Right ventricle myocardium superior (tissue), 1 donor: ENCODE data around the gene RYR1. TPM values are rescaled to one million over a fixed set of nuclear protein-coding genes. Genes with fewer than 3 reads are reported as not detected.
"Not testable (repeated sequence)": the region's sequence is repeated elsewhere in the genome, so short reads cannot be mapped to it uniquely, and the experiment has no call there.

Experiments
- ATAC-seq: fragments of 200-7000 bp; cut with Tn5 transposase; one replicate; pipeline ENCODE4 v1.9.1; 2020; ENCODE audit warnings: mild to moderate bottlenecking; ENCODE audit not compliant: poor library complexity
- DNase-seq: peaks from one replicate; pipeline ENCODE4 v3.0.0-alpha.2; 2020
- intact Hi-C: fragments of 100-400 bp; cut with DNase I; formaldehyde crosslinking; loops from one replicate; pipeline ENCODE4 v1.11.2; 2022
- total RNA-seq: library from RNA; stranded (reverse); fragmentation: NEBNext Ultra II Directional; extraction: Animal tissue kit (Norgen Biotek cat#: 25700); gene quantifications from one replicate; pipeline ENCODE4 v1.2.1, GENCODE V29; 2021
- donor health status: DM: no; HTN: yes; CAD: no; lungs with severe emphysema.

Gene RYR1
- total RNA-seq, 1 donor from 2014 or later, result 0.73 TPM

DNA sequence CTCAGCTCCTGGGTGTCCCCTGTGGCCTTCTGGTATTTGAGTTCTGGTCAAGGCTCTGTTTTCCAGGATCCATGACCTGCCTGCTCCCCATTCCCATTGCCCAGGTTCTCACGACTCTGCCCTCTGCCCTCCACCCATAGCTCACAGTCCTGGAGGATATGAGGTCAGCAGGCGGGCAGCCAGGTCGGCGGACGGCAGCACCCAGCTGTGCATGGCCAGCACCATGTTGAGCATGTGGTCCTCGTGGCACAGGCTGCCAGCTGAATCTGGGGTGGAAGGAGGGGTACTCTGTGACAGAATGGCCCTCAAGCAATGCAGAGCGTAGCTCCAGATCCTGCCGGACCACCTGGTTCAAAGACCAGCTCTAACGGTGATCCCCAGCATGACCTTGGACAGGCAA is 12.6 kb upstream of the RYR1 start:
- ATAC-seq (no peak), DNase-seq (no peak)
- intact Hi-C loops, result no loop called here

DNA sequence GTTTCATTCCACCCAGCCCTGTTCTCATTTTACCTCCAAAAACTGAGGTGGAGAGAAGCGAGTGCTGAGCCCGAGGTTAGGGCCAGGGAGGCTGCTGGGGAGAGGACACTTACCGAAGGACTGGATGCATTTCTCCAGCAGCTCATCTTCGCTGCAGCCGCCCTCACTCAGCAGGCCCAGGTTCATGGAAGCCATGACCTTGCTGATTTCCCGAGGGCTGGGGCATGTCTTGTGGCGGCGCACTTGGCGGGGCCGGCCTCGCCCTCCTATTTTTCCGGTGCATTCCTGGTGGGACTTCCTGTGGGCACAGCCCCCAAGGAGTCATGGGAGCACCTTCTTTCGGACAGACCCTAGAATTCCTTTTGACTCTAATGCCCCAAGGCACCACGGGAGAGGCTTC is 11.6 kb upstream of the RYR1 start:
- intact Hi-C loops, result no loop called here
- DNase-seq (no peak), ATAC-seq (no peak)

DNA sequence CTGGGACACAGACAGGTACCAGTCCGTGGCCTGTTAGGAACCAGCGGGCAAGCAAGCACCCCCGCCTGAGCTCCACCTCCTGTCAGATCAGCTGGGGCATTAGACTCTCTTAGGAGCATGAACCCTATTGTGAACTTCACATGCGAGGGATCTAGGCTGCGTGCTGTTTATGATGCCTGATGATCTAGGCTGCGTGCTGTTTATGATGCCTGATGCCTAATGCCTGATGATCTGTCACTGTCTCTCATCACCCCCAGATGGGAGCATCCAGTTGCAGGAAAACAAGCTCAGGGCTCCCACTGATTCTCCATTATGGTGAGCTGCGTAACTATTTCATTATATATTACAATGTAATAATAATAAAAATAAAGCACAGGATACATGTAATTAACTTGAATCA is 11.1 kb upstream of the RYR1 start:
- ATAC-seq, result no peak
- intact Hi-C loops, result no loop called here
- no peak for DNase-seq

DNA sequence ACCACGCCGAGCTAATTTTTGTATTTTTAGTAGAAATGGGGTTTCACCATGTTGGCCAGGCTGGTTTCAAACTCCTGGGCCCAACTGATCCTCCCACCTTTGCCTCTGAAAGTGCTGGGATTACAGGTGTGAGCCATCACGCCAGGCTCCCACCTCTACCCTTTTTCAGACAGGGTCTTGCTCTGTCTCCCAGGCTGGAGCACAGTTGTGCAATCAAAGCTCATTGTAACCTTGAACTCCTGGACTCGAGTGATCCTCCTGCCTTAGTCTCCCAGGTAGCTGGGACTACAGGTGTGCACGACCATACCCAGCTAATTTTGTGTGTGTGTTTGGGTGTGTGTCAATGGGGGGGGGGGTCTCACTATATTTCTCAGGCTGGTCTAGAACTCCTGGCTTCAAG is 9.2 kb upstream of the RYR1 start:
- no peak for DNase-seq
- ATAC-seq, result no peak
- intact Hi-C loops, result no loop called here

DNA sequence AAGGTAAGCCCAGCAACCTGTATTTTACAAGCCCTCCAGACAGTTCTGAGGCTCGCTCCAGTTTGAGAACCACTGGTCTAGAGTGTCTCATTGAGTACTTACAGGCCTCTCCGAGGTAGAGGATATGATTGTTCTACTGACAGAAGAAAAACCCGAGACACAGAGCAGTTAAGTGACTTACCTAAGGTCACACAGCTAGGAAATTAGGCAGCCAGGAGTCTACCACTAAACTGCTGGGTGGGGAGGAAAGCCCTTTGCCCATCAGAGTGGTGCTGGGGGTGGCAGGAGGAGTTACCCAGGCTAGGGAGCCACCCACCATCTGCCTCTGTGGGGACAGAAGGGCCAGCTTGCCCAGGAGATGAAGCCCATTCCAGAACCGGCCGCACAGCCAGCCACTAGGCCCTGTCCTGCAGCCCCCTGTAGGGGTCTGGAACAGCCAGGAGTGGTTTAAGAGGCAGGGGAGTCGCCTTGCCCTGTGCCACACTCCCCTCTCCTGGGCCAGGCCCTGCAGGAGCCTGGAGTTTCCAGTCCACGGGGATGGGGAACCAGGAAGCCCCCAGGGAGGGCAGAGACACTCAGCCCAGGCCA is 8.2 kb upstream of the RYR1 start:
- intact Hi-C loops, result no loop called here
- DNase-seq (no peak), ATAC-seq (peak; percentile 27)

DNA sequence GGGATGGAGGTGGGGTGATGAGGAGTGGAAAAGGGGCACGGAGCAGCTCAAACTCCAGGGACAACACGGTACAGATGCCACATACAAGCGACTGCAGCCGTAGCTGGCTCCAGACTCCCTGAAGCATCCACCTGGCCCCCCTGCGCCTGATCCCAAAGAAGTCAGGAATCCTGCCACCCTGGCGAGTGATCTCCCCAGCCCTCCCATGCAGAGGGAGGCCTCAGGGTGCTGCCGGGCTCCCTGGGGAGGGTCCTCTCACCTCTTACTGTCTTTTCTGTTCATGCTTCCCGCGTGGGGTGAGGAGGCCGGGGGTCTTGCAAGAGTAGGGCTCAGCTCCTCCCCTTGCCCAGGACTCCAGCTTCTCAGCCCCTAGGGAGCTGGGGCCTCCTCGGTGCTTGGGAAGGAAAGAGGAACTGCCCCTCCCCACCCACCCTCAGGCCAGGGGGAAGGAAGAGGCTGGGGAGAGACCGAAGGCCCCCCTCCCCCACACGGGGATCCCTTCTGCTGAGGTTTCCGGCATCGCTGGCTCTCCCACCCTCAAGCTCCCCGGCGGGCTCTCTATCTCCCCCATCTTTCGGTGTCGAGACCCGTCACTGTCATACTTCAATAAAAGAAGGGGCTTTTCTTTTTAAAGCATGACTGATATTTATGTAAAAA is 7.6 kb upstream of the RYR1 start, which contains the start of gene RASGRP4:
RASGRP4 (minus strand) TSS at position 410 of the 657 bp plus-strand sequence; CDS start at position 282, 128 bp downstream.
- DNase-seq (peak; percentile 72), ATAC-seq (peak; percentile 74)
- intact Hi-C loops, result no loop called here

DNA sequence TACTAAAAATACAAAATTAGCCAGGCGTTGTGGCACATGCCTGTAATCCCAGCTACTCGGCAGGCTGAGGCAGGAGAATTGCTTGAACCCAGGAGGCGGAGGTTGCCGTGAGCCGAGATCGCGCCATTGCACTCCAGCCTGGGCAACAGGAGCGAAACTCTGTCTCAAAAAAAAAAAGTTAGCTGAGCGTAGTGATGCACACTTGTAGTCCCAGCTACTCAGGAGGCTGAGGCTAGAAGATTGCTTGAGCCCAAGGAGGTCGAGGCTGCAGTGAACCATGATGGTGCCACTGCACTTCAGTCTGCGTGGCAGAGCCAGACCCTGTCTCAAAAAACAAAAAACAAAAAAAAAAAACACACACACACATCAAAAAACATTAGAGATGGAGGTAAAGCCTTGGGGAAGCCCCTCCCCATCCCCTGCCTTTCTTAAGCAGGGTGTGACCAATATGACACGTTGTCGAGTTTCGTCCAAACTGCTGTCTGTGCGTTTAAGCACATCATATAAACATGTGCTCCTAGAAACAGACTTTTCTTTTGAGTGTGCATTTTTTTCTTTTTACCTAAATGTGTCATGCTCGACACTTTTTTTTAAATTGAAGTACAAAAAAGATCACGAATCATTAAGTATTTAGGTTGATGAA is 6.3 kb upstream of the RYR1 start:
- ATAC-seq, intact Hi-C loops, DNase-seq: not testable (repeated sequence)

DNA sequence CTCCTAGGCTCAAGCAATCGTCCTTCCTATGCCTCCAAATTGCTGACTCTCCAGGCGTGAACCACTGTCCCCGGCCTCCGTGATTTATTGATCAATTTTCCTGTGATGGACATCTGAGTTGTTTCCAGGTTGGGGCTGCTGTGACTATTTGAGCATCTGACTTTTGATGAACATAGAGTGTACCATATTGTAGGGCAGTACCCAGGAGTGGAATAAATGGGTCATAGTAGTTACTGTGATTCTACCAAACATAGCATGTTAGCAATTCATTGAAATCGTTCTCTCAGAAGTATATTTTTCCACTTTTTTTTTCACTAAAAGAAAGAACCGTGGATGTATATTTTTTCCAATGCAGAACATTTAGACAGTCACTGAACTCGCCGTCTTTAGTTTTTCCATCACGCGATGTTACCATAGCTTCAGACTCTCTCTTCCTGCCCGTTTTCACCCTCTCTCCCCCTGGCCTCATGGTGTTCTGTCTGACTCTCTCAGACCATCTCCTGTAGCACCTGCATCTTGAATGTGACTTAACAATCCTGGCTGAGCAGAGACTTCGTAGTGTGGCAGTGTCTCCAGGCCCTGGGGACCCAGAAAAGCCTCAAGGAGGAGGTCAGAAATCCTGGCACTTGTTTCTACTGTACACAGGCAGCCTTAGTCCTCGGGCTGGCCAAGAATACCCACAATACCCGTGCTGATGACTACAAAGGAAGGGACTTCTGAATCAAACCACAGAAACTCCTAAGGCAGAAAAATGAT is 4.3 kb upstream of the RYR1 start:
- DNase-seq, result no peak
- no peak for ATAC-seq
- intact Hi-C loops, result no loop called here

DNA sequence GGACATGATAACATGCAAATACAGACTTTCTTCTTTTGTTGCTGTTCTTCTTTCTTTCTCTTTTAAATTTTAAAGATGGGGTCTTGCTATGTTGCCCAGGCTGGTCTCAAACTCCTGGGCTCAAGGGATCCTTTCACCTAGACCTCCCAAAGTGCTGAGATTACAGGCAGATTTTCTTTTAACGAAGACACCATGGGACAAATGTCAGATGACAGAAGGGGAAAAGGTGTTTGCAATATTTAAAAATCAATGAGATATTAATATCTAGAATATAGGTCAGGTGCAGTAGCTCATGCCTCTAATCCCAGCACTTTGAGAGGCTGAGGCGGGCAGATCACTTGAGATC is 3.7 kb upstream of the RYR1 start:
- intact Hi-C loops, result no loop called here
- ATAC-seq, result no peak
- no peak for DNase-seq

DNA sequence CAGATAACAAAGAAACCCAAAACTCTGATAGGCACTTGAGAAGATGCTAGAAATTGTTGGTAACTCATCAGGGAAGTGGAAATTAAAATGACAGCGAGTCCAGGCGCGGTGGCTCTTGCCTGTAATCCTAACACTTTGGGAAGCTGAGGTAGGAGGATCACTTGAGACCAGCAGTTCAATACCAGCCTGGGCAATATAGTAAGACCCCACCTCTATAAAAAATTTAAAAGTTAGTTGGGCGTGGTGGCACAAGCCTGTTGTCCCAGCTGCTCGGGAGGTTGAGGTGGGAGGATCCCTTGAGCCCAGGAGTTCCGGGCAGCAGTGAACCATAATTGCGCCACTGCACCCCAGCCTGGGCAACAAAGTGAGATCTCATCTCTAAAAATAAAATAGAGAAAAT is 2.6 kb upstream of the RYR1 start:
- intact Hi-C loops, result no loop called here
- DNase-seq (no peak), ATAC-seq (no peak)

DNA sequence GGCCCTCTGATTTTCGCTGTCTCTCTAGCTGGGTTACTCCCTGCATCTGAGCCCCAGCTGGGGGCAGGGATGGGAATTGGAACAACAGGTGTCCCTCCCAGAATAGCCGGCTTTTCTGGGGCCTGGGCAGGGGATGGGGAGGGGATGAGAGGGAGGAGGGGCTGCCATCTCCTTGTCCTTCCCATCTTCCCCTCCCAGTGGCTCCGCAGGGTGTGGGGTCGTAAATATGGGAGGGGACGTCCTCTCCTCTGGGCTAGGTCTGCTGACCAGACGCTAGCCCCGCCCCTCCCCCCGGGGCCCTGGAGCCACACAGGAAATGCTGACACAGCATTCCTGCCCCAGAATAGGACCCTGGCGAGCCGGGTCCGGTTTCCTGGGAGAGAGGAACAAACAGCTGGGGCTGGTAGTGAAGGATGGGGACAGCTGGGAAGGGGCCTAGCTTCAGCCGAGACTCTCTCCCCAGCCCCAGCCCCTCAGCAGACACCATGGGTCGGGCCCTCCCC is 1.1 kb downstream of the RYR1 start:
- intact Hi-C loops, result no loop called here
- DNase-seq (peak; percentile 67), ATAC-seq (peak; percentile 55)

DNA sequence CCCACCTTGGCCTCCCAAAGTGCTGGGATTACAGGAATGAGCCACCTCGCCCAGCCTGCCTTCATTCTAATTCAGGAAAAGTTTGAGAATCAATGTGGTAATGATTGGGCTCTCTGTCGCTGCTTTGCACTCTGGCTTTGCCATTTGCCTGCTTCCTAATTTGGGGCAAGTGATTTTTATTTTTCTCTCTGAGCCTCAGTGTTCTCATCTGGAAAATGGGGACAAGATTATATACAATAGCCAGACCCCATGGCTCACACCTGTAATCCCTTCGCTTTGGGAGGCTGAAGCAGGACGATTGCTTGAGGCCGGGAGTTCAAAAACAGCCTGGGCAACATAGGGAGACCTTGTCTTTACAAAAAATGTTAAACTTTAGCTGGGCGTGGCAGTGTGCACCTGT is 3.8 kb downstream of the RYR1 start:
- ATAC-seq, result no peak

DNA sequence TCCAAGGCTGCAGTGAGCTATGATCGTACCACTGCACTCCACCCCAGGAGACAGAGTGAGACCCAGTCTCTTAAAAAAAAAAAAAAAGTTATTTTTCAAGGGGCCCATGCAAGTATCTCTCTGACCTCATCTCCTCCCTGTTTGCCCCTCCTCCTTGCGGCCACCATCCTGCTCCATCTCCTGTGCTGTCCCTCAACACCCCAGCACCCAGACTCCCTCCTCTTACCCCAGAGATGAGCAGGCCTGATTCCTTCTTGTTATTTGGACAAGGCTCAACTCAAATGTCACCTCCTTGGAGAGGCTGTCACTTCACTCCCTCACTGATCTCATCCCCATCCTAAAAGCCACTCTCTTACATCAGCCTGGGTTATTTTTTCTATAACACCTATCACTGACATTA is 4.4 kb downstream of the RYR1 start:
- DNase-seq (no peak), ATAC-seq (no peak)
- intact Hi-C loops, result no loop called here

More for the DNA sequence above, 3.8 kb downstream of the RYR1 start:
- intact Hi-C loops, result no loop called here
- no peak for DNase-seq

DNA sequence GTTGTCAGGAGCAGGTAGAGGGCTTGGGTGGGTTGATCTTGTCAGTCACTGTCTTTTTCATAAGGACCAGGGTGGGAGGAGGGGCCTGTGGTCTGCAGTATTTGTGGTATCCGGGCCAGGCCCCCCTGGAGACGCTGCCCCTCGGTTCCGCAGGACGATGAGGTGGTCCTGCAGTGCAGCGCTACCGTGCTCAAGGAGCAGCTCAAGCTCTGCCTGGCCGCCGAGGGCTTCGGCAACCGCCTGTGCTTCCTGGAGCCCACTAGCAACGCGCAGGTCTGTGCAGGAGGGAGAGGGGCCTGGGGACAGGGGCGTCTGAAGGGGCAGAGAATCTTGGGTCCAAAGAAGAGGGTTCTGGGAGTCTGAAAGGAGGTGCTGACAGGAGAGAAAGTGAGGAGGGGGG is 7.1 kb downstream of the RYR1 start:
- ATAC-seq (no peak), DNase-seq (no peak)
- intact Hi-C loops, result no loop called here

DNA sequence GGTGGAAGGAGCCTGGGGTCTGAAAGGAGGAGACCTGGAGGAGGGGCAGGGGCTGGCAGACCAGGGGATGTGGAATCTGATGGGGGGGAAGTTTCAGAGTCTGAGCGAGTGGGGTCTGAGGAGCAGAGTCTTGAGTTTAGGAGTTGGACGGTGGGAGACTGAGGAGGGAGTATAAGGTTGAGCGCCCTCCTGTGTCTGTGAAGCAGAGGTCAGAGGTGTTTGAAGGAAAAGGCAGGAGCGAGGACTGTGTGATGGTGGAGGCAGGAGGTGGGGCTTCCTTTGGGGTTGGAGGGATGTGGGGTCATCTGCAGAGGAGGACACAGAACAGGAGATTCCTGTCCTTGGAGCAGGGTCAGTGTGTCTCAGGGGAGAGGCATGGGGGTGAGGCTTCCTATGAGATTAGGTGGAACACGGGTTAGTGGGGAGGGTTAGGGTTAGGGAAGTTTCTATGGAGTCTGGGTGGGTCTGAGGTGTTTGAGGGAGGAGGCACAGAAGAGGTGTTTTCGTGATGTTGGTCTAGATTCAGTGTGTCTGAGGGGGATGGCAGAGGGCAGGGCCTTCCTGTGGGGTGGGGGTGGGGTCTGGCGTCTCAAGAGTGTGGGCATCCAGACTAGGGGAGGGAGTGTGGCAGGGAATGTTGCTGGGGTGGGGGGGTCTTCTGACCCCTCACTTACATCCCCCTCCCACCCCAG is 8.3 kb downstream of the RYR1 start:
- intact Hi-C loops, result no loop called here
- ATAC-seq (no peak), DNase-seq (no peak)

DNA sequence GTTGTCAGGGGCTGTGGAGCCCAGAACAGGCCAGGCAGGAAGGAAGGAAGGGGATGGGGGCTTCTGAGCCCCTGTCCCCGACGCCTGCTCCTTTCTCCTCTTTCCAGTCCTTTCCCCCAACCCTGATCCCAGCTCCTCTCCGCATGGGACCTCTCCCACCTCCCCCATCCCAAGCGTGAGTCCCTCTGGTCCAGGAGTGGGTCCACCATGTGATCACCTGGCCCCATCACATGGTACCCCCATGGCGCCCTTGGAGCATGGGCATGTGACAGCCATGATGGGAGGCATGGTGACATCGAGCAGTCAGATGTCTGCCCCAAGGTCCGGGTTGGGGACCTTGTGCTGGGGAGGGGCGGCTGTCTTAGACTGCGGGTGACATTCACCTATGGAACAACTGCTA is 9.2 kb downstream of the RYR1 start:
- no peak for DNase-seq
- intact Hi-C loops, result no loop called here
- no peak for ATAC-seq

DNA sequence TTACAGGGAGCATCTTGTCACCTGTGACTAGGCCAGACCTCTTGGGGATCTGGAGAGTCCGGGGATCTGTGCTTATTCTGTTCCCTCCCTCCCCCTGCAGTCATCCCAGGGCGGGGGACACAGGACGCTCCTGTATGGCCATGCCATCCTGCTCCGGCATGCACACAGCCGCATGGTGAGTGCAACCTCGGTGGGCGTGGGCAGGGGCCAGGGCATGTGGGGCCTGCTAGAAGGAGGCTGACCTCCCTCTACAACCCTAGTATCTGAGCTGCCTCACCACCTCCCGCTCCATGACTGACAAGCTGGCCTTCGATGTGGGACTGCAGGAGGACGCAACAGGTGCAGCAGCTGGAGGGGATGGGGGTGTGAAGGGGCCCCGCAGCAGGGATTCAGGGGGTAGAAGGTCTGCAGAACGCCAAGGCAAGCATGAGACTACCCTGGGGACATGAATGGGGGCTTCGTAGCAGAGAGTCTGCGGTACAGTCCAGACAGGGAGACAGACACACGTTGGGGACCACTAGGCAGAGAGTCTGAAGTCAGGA is 10.0 kb downstream of the RYR1 start:
- DNase-seq (no peak), ATAC-seq (no peak)
- intact Hi-C loops, result no loop called here

DNA sequence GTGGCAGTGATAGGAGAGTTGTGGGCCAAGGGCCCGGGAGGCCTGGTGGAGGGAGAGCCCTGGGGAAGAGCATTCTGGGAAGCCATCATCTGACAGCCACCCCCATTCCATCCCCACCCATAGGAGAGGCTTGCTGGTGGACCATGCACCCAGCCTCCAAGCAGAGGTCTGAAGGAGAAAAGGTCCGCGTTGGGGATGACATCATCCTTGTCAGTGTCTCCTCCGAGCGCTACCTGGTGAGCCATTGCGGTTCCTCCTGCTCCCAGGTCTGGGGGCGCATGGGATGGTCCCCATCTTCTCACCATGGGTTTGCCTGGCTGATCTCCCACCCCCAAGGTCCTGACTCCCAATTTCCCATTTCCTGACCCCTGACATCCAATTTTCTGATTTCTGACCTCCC is 10.5 kb downstream of the RYR1 start:
- intact Hi-C loops, result no loop called here
- DNase-seq (no peak), ATAC-seq (no peak)

DNA sequence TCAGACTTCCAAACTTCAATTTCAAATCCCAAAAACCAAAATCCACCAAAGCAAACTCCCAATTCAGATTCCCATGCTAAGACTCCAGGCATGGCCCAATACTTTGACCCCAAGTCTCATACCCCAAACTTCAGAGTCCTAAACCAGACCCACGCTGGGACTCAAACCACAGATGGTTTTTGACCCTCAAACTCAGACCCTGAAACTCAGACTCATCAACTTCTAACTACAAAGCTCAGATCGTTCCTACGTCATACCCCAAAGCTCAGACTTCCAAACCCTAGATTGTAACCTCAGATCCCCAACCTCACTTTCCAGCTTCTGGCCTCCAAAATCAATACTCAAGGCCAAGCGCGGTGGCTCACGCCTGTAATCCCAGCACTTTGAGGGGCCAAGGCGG is 11.9 kb downstream of the RYR1 start:
- intact Hi-C loops, result no loop called here
- no peak for DNase-seq

More for the DNA sequence above, 11.9 kb downstream of the RYR1 start:
- ATAC-seq, result no peak
